ENCODE results near the gene BUD13.
A peak's percentile ranks its signal among the peaks of the same experiment; 100 is the strongest.

The BUD13 gene

DNA sequence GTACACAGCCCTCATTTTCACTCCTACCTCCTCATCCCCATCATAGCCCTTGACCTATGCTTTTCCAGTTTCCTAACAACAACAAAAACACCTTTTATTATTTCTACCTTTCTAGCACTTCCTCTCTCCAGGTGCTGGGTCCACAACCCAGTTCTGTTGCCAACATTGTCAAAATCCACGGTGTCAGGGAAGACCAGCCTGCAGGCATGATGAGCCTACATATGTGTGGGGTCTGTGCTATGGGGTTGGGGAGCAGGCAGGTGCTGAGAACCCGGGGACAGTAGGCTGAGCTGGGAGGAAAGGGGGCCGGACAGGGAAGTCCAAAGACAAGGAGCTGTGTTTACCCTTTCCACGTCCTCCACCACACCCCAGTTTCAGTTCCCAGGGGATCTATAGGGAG lies 15.7 kb upstream of the BUD13 start:
- peak overlapping the region; percentile 96 for H3K4me2 ChIP-seq (ENCODE audit: low read depth, low read length, poor library complexity, severe bottlenecking)
- peak overlapping the region; percentile 99 for H3K4me3 ChIP-seq (ENCODE audit: low read length, poor library complexity, severe bottlenecking)
- H3K27me3 ChIP-seq (ENCODE audit: insufficient read depth, low read length, poor library complexity, severe bottlenecking) = no peaks in the 10 kb centered on the region
- H3K79me2 ChIP-seq (ENCODE audit: insufficient read depth, low read length) = peaks cover 41% of the 10 kb centered on the region
- peaks cover 22% of the 10 kb centered on the region; the same call in 1 of the 2 replicates for H3K36me3 ChIP-seq (ENCODE audit: insufficient read depth, low read length)
- peak overlapping the region; percentile 90 for H3K9ac ChIP-seq (ENCODE audit: low read depth, low read length, poor library complexity, severe bottlenecking)
- peaks cover 12% of the 10 kb centered on the region for H4K20me1 ChIP-seq (ENCODE audit: insufficient read depth, low read length, poor library complexity, severe bottlenecking)
- H2AFZ ChIP-seq (ENCODE audit: low read length) = peak overlapping the region; percentile 88
- no peaks in the 10 kb centered on the region for H3K9me2 ChIP-seq (replicated peaks; ENCODE audit: low read depth, low read length)
- H3K9me3 ChIP-seq (ENCODE audit: insufficient read depth, low read depth, low read length) = no peaks in the 10 kb centered on the region
- peaks cover 27% of the 10 kb centered on the region for H3K4me1 ChIP-seq (ENCODE audit: insufficient read depth, low read length, poor library complexity, severe bottlenecking)
- TF ChIP-seq EZH2phosphoT487 (IDR thresholded peaks at IDR 0.05; ENCODE audit: borderline replicate concordance) = no peak
- TF ChIP-seq, protein P1, sequence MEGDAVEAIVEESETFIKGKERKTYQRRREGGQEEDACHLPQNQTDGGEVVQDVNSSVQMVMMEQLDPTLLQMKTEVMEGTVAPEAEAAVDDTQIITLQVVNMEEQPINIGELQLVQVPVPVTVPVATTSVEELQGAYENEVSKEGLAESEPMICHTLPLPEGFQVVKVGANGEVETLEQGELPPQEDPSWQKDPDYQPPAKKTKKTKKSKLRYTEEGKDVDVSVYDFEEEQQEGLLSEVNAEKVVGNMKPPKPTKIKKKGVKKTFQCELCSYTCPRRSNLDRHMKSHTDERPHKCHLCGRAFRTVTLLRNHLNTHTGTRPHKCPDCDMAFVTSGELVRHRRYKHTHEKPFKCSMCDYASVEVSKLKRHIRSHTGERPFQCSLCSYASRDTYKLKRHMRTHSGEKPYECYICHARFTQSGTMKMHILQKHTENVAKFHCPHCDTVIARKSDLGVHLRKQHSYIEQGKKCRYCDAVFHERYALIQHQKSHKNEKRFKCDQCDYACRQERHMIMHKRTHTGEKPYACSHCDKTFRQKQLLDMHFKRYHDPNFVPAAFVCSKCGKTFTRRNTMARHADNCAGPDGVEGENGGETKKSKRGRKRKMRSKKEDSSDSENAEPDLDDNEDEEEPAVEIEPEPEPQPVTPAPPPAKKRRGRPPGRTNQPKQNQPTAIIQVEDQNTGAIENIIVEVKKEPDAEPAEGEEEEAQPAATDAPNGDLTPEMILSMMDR (conservative IDR thresholded peaks at IDR 0.05; ENCODE audit: low read length) = no peak
- H3F3A ChIP-seq (ENCODE audit: low read depth) = no peaks in the 10 kb centered on the region

DNA sequence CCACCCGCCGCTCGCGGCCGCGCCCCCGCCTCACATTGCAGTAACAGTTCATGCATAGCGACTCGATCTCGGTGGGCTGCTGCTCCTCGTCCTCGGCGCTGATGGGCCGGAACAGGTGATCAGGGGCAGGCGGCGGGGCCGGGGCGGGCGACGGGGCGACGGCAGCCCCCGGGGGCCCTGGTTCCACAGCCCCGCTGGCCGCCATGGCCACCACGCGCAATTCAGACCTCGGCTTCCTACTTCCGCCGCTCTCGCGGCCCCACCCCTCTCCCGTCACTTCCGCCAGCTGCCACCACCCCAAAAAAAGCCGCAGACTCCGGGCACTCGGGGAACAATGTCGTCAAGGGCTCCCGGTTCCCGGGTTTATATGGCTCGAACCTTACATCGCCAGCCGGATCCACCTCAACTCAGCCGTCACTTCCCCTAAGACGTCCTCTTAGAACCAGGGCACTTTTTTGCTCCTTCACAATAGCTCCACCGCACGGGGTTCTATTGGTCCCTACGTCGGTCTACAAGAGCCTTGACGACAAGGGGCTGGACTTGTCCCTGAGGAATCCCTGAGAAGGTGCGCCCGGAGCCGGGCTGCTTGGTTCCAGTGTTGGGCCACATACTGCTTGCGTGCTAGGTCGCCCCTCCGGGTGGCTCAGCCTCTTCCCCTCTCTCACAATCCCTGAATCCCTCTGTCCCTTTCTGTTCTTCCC lies 15.1 kb upstream of the BUD13 start, which contains the start of gene ZPR1:
ZPR1 (minus strand) TSS at position 238 of the 701 bp plus-strand sequence; CDS start at position 205, 33 bp downstream.
- peak within 1 kb of the TSS; percentile 88 for H2AFZ ChIP-seq (ENCODE audit: low read length)
- peaks cover 41% of the 10 kb centered on the region for H3K79me2 ChIP-seq (ENCODE audit: insufficient read depth, low read length)
- H3F3A ChIP-seq (ENCODE audit: low read depth) = no peaks in the 10 kb centered on the region
- TF ChIP-seq, protein P1 (conservative IDR thresholded peaks at IDR 0.05; ENCODE audit: low read length) = no peak
- no peak for TF ChIP-seq EZH2phosphoT487 (IDR thresholded peaks at IDR 0.05; ENCODE audit: borderline replicate concordance)
- H3K27me3 ChIP-seq (ENCODE audit: insufficient read depth, low read length, poor library complexity, severe bottlenecking) = no peaks in the 10 kb centered on the region
- H3K4me3 ChIP-seq (ENCODE audit: low read length, poor library complexity, severe bottlenecking) = peak within 1 kb of the TSS; percentile 99
- H4K20me1 ChIP-seq (ENCODE audit: insufficient read depth, low read length, poor library complexity, severe bottlenecking) = peaks cover 12% of the 10 kb centered on the region
- H3K9me2 ChIP-seq (replicated peaks; ENCODE audit: low read depth, low read length) = no peaks in the 10 kb centered on the region
- peak within 1 kb of the TSS; percentile 90 for H3K9ac ChIP-seq (ENCODE audit: low read depth, low read length, poor library complexity, severe bottlenecking)
- peak within 1 kb of the TSS; percentile 96 for H3K4me2 ChIP-seq (ENCODE audit: low read depth, low read length, poor library complexity, severe bottlenecking)
- H3K36me3 ChIP-seq (ENCODE audit: insufficient read depth, low read length) = peaks cover 28% of the 10 kb centered on the region; the same call in 1 of the 2 replicates
- no peaks in the 10 kb centered on the region for H3K9me3 ChIP-seq (ENCODE audit: insufficient read depth, low read depth, low read length)
- H3K4me1 ChIP-seq (ENCODE audit: insufficient read depth, low read length, poor library complexity, severe bottlenecking) = peaks cover 27% of the 10 kb centered on the region

DNA sequence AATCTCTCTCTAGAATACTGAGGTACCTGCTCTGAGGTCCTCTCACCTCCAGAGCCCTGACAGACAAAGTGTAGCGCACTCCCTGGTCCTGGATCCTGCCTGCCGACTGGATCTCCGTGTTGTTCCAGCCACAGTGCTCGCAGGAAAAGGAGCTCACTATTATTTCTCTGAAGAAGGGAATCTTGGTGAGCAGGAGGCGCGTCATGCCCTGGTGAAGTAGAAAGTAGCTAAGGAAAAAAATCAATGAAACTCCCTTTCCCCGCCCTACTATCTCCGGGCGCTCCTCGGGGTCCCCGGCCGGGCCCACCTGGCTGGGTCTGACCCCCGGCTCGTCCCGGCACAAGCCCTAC lies 14.6 kb upstream of the BUD13 start:
- Histone ChIP-seq H3K27me3 (ENCODE audit: insufficient read depth, low read length, poor library complexity, severe bottlenecking) (no peaks in the 10 kb centered on the region), H4K20me1 (ENCODE audit: insufficient read depth, low read length, poor library complexity, severe bottlenecking) (peaks cover 12% of the 10 kb centered on the region), H3K4me1 (ENCODE audit: insufficient read depth, low read length, poor library complexity, severe bottlenecking) (peaks cover 27% of the 10 kb centered on the region), H2AFZ (ENCODE audit: low read length) (peak overlapping the region; percentile 88), H3F3A (ENCODE audit: low read depth) (no peaks in the 10 kb centered on the region), H3K9me3 (ENCODE audit: insufficient read depth, low read depth, low read length) (no peaks in the 10 kb centered on the region), H3K36me3 (ENCODE audit: insufficient read depth, low read length) (peaks cover 34% of the 10 kb centered on the region; the same call in 1 of the 2 replicates), H3K4me3 (ENCODE audit: low read length, poor library complexity, severe bottlenecking) (peak overlapping the region; percentile 99), H3K4me2 (ENCODE audit: low read depth, low read length, poor library complexity, severe bottlenecking) (peak overlapping the region; percentile 96), H3K79me2 (ENCODE audit: insufficient read depth, low read length) (peaks cover 41% of the 10 kb centered on the region), H3K9ac (ENCODE audit: low read depth, low read length, poor library complexity, severe bottlenecking) (peak overlapping the region; percentile 90), H3K9me2 (replicated peaks; ENCODE audit: low read depth, low read length) (no peaks in the 10 kb centered on the region)
- TF ChIP-seq EZH2phosphoT487 (IDR thresholded peaks at IDR 0.05; ENCODE audit: borderline replicate concordance) = no peak
- TF ChIP-seq, protein P1 (conservative IDR thresholded peaks at IDR 0.05; ENCODE audit: low read length) = no peak
